GM12891 (cell line): Measurements from ENCODE around the gene ST13.

Experiments
- POLR2A ChIP-seq: IDR thresholded peaks from 2 replicates; pipeline ENCODE4 v1.6.1; 2011; ENCODE audit warnings: low read depth, low read length, control low read depth
- POLR2AphosphoS5 ChIP-seq: IDR thresholded peaks from 2 replicates; pipeline ENCODE4 v1.6.1; 2011; ENCODE audit warnings: low read depth, low read length, control low read depth
- SPI1 ChIP-seq: IDR thresholded peaks from 2 replicates; pipeline ENCODE4 v1.6.1; 2011; ENCODE audit warnings: low read depth, low read length, control low read depth

DNA sequence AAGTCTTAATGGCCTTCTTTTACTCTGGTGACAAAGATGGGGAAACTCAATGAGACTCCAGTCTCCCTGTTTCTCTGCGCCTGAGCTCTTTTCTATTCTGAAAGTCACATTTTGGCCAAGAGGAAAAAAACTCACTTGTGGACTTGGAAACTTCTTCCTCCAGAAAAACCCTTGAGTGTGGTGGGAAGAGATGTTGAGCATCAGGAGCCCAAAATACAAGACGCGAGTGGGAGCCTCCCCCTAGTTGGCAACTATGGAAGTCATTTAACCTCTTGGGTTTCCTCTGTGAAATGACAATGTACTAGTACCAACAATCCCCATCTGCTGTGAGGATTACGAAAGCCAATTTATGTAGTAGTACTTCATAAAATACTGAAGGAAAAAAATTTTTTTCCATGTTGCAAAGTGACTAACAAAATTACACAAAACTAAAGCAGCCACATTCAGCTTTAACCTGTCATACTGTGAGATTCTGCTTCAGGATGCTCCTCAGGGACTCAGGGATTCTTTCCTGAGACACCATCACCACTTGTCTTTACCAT is 36.8 kb downstream of the ST13 start:
- TF ChIP-seq POLR2AphosphoS5 = no peak
- TF ChIP-seq SPI1 = no peak
- no peak for TF ChIP-seq POLR2A
